MCF 10A (cell line): ENCODE data around the gene TAOK1. TPM values are rescaled to one million over a fixed set of nuclear protein-coding genes. Genes with fewer than 3 reads are reported as not detected.
"Not testable (repeated sequence)": the region's sequence is repeated elsewhere in the genome, so short reads cannot be mapped to it uniquely, and the experiment has no call there.

Experiments used
- BruUV-seq: library from RNA; stranded (reverse); fragments of 400-500 nt; replicated peaks from 2 replicates; lab custom pipeline; 2021; lab: Mats Ljungman, UMichigan
- CTCF ChIA-PET: fragments of 300-600 bp; sonication (Branson Sonifier 250); formaldehyde crosslinking; extraction: SDS; loops from one replicate; lab custom pipeline; 2021; ENCODE audit warnings: antibody characterized with exemption, inconsistent platforms; lab: Yijun Ruan, JAX
- POLR2A ChIA-PET: fragments of 300-600, 350-650 bp; sonication (Branson Sonifier 250); formaldehyde crosslinking; extraction: SDS; loops from one replicate; lab custom pipeline; 2020; ENCODE audit warnings: antibody characterized with exemption, inconsistent platforms; lab: Yijun Ruan, JAX
- DNase-seq: peaks from one replicate; pipeline ENCODE4 v3.0.0-alpha.2; 2018; ENCODE audit not compliant: unreplicated experiment
- H3K27ac Mint-ChIP-seq: one replicate; pipeline ENCODE4 v1.8.0; 2022; ENCODE audit warnings: mild to moderate bottlenecking, low read depth, mixed read lengths; ENCODE audit not compliant: unreplicated experiment
- H3K27me3 Mint-ChIP-seq: one replicate; pipeline ENCODE4 v1.8.0; 2022; ENCODE audit warnings: mixed read lengths; ENCODE audit not compliant: insufficient read depth, unreplicated experiment
- H3K36me3 Mint-ChIP-seq: one replicate; pipeline ENCODE4 v1.8.0; 2022; ENCODE audit warnings: mild to moderate bottlenecking, moderate library complexity, mixed read lengths; ENCODE audit not compliant: insufficient read depth, unreplicated experiment
- H3K4me1 Mint-ChIP-seq: one replicate; pipeline ENCODE4 v1.8.0; 2022; ENCODE audit warnings: mixed read lengths; ENCODE audit not compliant: insufficient read depth, unreplicated experiment
- H3K4me3 Mint-ChIP-seq: one replicate; pipeline ENCODE4 v1.8.0; 2022; ENCODE audit warnings: mild to moderate bottlenecking, moderate library complexity, mixed read lengths; ENCODE audit not compliant: unreplicated experiment
- H3K9me3 Mint-ChIP-seq: one replicate; pipeline ENCODE4 v1.8.0; 2022; ENCODE audit warnings: mixed read lengths; ENCODE audit not compliant: unreplicated experiment
- CTCF ChIP-seq: fragments of 200-600 bp; IDR thresholded peaks from one replicate; pipeline ENCODE4 v1.8.0; 2022; ENCODE audit warnings: antibody characterized with exemption, mild to moderate bottlenecking; ENCODE audit not compliant: unreplicated experiment
- intact Hi-C: fragments of 100-400 bp; cut with micrococcal nuclease; formaldehyde crosslinking; loops from 2 replicates; pipeline ENCODE4 v1.14.1; 2022
- total RNA-seq: library from RNA; stranded (reverse); gene quantifications from 2 replicates; pipeline ENCODE4 v1.2.3, GENCODE V29; 2022

Gene TAOK1
- total RNA-seq, 1 experiment from 2014 or later = 68.7 TPM

GRCh38 chr17:29555840-29556239 lies 165.7 kb downstream of the TAOK1 start:
- BruUV-seq = no TSS peak
- CTCF ChIA-PET = interaction anchor here (1.5 kb wide), 1 partner anchor 62 kb away, joined by 3 read pairs; no protein-coding TSS in a partner anchor
- H3K4me3 Mint-ChIP-seq = no peak overlapping the region
- TF ChIP-seq CTCF = no peak
- POLR2A ChIA-PET = interaction anchor here (5.1 kb wide), 1 partner anchor 11 kb away, joined by 23 read pairs; the partner anchor contains the start of genes ABHD15 and TP53I13
- no peaks in the 10 kb centered on the region for H3K27me3 Mint-ChIP-seq
- no peaks in the 10 kb centered on the region for H3K9me3 Mint-ChIP-seq
- no peak overlapping the region for H3K27ac Mint-ChIP-seq
- H3K4me1 Mint-ChIP-seq = no peaks in the 10 kb centered on the region
- intact Hi-C loops = no loop called here
- peaks cover 14% of the 10 kb centered on the region for H3K36me3 Mint-ChIP-seq
- no peak for DNase-seq

GRCh38 chr17:29557085-29557738 lies 167.0 kb downstream of the TAOK1 start:
- intact Hi-C loops = no loop called here
- Mint-ChIP-seq H3K4me3 (no peak overlapping the region), H3K27ac (no peak overlapping the region), H3K4me1 (no peaks in the 10 kb centered on the region), H3K9me3 (no peaks in the 10 kb centered on the region), H3K36me3 (peaks cover 7% of the 10 kb centered on the region), H3K27me3 (no peaks in the 10 kb centered on the region)
- no peak for DNase-seq
- BruUV-seq = no TSS peak
- no peak for TF ChIP-seq CTCF
- ChIA-PET POLR2A (interaction anchor here (5.1 kb wide), 1 partner anchor 10 kb away, joined by 23 read pairs; the partner anchor contains the start of genes ABHD15 and TP53I13), CTCF (interaction anchor here (0.7 to 1.5 kb wide), 3 partner anchors 8 to 60 kb away, joined by 3 read pairs; no protein-coding TSS in a partner anchor)

GRCh38 chr17:29557739-29558116 lies 167.6 kb downstream of the TAOK1 start:
- H3K4me3 Mint-ChIP-seq = no peak overlapping the region
- peaks cover 2% of the 10 kb centered on the region for H3K36me3 Mint-ChIP-seq
- DNase-seq = no peak
- no peak overlapping the region for H3K27ac Mint-ChIP-seq
- H3K4me1 Mint-ChIP-seq = no peaks in the 10 kb centered on the region
- TF ChIP-seq CTCF = no peak
- no TSS peak for BruUV-seq
- H3K9me3 Mint-ChIP-seq = no peaks in the 10 kb centered on the region
- intact Hi-C loops = no loop called here
- ChIA-PET CTCF (no interaction called here), POLR2A (interaction anchor here (5.1 kb wide), 1 partner anchor 9 kb away, joined by 23 read pairs; the partner anchor contains the start of genes ABHD15 and TP53I13)
- H3K27me3 Mint-ChIP-seq = no peaks in the 10 kb centered on the region

- H3K4me3 Mint-ChIP-seq, H3K27ac Mint-ChIP-seq, DNase-seq, H3K36me3 Mint-ChIP-seq, POLR2A ChIA-PET, intact Hi-C loops, CTCF ChIA-PET, BruUV-seq, H3K4me1 Mint-ChIP-seq, H3K27me3 Mint-ChIP-seq, H3K9me3 Mint-ChIP-seq: not testable (repeated sequence)
These were observed 168.0 kb downstream of the TAOK1 start for GRCh38 chr17:29558139-29558538.
